Chondrocyte (in vitro differentiated cells): ENCODE measurements around the gene SFXN4. TPM values are rescaled to one million over a fixed set of nuclear protein-coding genes. Genes with fewer than 3 reads are reported as not detected.
A peak's percentile ranks its signal among the peaks of the same experiment; 100 is the strongest.

Source experiments
- DNase-seq: peaks from one replicate; pipeline ENCODE4 v3.0.0; 2021; ENCODE audit warnings: mixed read lengths, low spot score
- H3K27ac Mint-ChIP-seq: one replicate; pipeline ENCODE4 v1.8.0; 2021; ENCODE audit warnings: mild to moderate bottlenecking, moderate library complexity, mixed read lengths; ENCODE audit not compliant: unreplicated experiment
- H3K27me3 Mint-ChIP-seq: 2 replicates; pipeline ENCODE4 v1.8.0; 2021; ENCODE audit warnings: low read depth, mixed read lengths
- H3K36me3 Mint-ChIP-seq: 2 replicates; pipeline ENCODE4 v1.8.0; 2021; ENCODE audit warnings: low read depth, mixed read lengths
- H3K4me1 Mint-ChIP-seq: 2 replicates; pipeline ENCODE4 v1.8.0; 2021; ENCODE audit warnings: low read depth, mild to moderate bottlenecking, mixed read lengths
- H3K4me3 Mint-ChIP-seq: one replicate; pipeline ENCODE4 v1.8.0; 2021; ENCODE audit warnings: mild to moderate bottlenecking, moderate library complexity, mixed read lengths; ENCODE audit not compliant: unreplicated experiment
- H3K9me3 Mint-ChIP-seq: 2 replicates; pipeline ENCODE4 v1.8.0; 2021; ENCODE audit warnings: low read depth, mixed read lengths
- CTCF ChIP-seq: fragments of 200-600 bp; sonication (generic); IDR thresholded peaks from 2 replicates; pipeline ENCODE4 v1.5.0; 2021; ENCODE audit warnings: antibody characterized with exemption, mild to moderate bottlenecking, moderate library complexity
- total RNA-seq: library from RNA; stranded (reverse); gene quantifications from 3 replicates; pipeline ENCODE4 v1.2.1, GENCODE V29; 2021

The SFXN4 gene
- total RNA-seq, 1 donor from 2014 or later, result 13.9 TPM

- Mint-ChIP-seq H3K9me3 (no peaks in the 10 kb centered on the region), H3K4me3 (no peak overlapping the region), H3K27ac (no peak overlapping the region), H3K4me1 (peaks cover 22% of the 10 kb centered on the region), H3K27me3 (no peaks in the 10 kb centered on the region), H3K36me3 (peaks cover 36% of the 10 kb centered on the region)
- no peak for DNase-seq
- TF ChIP-seq CTCF, result no peak
Measured at GRCh38 chr10:119133949-119134348, 31.6 kb downstream of the SFXN4 start.

- Mint-ChIP-seq H3K36me3 (peaks cover 38% of the 10 kb centered on the region), H3K4me1 (peaks cover 22% of the 10 kb centered on the region), H3K9me3 (no peaks in the 10 kb centered on the region), H3K27me3 (no peaks in the 10 kb centered on the region), H3K4me3 (no peak overlapping the region), H3K27ac (peak overlapping the region; percentile 39)
- no peak for TF ChIP-seq CTCF
- no peak for DNase-seq
Measured at GRCh38 chr10:119132521-119133345, 32.8 kb downstream of the SFXN4 start.

GRCh38 chr10:119131512-119132240 is 33.8 kb downstream of the SFXN4 start:
- no peaks in the 10 kb centered on the region for H3K27me3 Mint-ChIP-seq
- no peak for DNase-seq
- H3K4me1 Mint-ChIP-seq, result peaks cover 22% of the 10 kb centered on the region
- no peak overlapping the region for H3K4me3 Mint-ChIP-seq
- H3K27ac Mint-ChIP-seq, result peak overlapping the region; percentile 41
- H3K36me3 Mint-ChIP-seq, result peaks cover 40% of the 10 kb centered on the region
- H3K9me3 Mint-ChIP-seq, result no peaks in the 10 kb centered on the region
- TF ChIP-seq CTCF, result no peak

- no peak for DNase-seq
- H3K9me3 Mint-ChIP-seq, result no peaks in the 10 kb centered on the region
- no peak for TF ChIP-seq CTCF
- H3K4me1 Mint-ChIP-seq, result peaks cover 15% of the 10 kb centered on the region
- H3K36me3 Mint-ChIP-seq, result peaks cover 44% of the 10 kb centered on the region
- no peaks in the 10 kb centered on the region for H3K27me3 Mint-ChIP-seq
- H3K4me3 Mint-ChIP-seq, result no peak overlapping the region
- no peak overlapping the region for H3K27ac Mint-ChIP-seq
Measured at GRCh38 chr10:119129721-119130120, 35.8 kb downstream of the SFXN4 start.

GRCh38 chr10:119125942-119126341 is 39.6 kb downstream of the SFXN4 start:
- Mint-ChIP-seq H3K27ac (no peak overlapping the region), H3K27me3 (no peaks in the 10 kb centered on the region), H3K9me3 (no peaks in the 10 kb centered on the region), H3K36me3 (peaks cover 44% of the 10 kb centered on the region), H3K4me1 (peaks cover 6% of the 10 kb centered on the region), H3K4me3 (no peak overlapping the region)
- DNase-seq, result no peak
- no peak for TF ChIP-seq CTCF
